SJCRH30 (cell line): ENCODE results near the gene PODXL2. TPM values are rescaled to one million over a fixed set of nuclear protein-coding genes. Genes with fewer than 3 reads are reported as not detected.
"Not testable (repeated sequence)": the region's sequence is repeated elsewhere in the genome, so short reads cannot be mapped to it uniquely, and the experiment has no call there.

Experiments
- DNase-seq, 2 experiments: peaks; one replicate each; pipeline ENCODE4 v3.0.0-alpha.2; 2015 to 2020
- H3K27ac ChIP-seq: fragments of 250-450 bp; sonication (Bioruptor Pico); 2 replicates; pipeline ENCODE4 v1.5.1; 2020; ENCODE audit warnings: mild to moderate bottlenecking, moderate library complexity
- H3K27me3 ChIP-seq: fragments of 250-450 bp; sonication (Bioruptor Pico); 2 replicates; pipeline ENCODE4 v1.5.1; 2020; ENCODE audit warnings: mild to moderate bottlenecking, moderate library complexity
- H3K36me3 ChIP-seq: fragments of 250-450 bp; sonication (Bioruptor Pico); 2 replicates; pipeline ENCODE4 v1.5.1; 2020; ENCODE audit warnings: mild to moderate bottlenecking, moderate library complexity
- H3K4me1 ChIP-seq: fragments of 250-450 bp; sonication (Bioruptor Pico); 2 replicates; pipeline ENCODE4 v1.5.1; 2020; ENCODE audit warnings: mild to moderate bottlenecking, moderate library complexity
- H3K4me3 ChIP-seq: fragments of 250-450 bp; sonication (Bioruptor Pico); 2 replicates; pipeline ENCODE4 v1.5.1; 2020; ENCODE audit warnings: mild to moderate bottlenecking, moderate library complexity
- H3K9me3 ChIP-seq: fragments of 250-450 bp; sonication (Bioruptor Pico); replicated peaks from 2 replicates; pipeline ENCODE4 v1.5.1; 2020; ENCODE audit warnings: mild to moderate bottlenecking, moderate library complexity
- total RNA-seq: library from RNA; depleted of rRNA; stranded (reverse); fragments of >200 nt; shearing (Covaris generic); gene quantifications from 2 replicates; pipeline ENCODE4 v1.2.3, GENCODE V29; 2014

PODXL2 gene
- total RNA-seq, 1 experiment from 2014 or later = 10.7 TPM

- Histone ChIP-seq H3K36me3 (peaks cover 25% of the 10 kb centered on the region), H3K27me3 (no peaks in the 10 kb centered on the region), H3K4me3 (peak overlapping the region; percentile 79; the same call in 1 of the 2 replicates), H3K27ac (no peak overlapping the region), H3K4me1 (peaks cover 7% of the 10 kb centered on the region; the same call in 1 of the 2 replicates), H3K9me3 (no peaks in the 10 kb centered on the region)
- DNase-seq = peak in 1 of 2 experiments; percentile 20
Measured at GRCh38 chr3:127597020-127597771, 31.8 kb upstream of the PODXL2 start.

GRCh38 chr3:127598841-127599570 is 30.0 kb upstream of the PODXL2 start:
- peak overlapping the region; percentile 79 for H3K4me3 ChIP-seq
- H3K36me3 ChIP-seq = peaks cover 38% of the 10 kb centered on the region
- H3K27me3 ChIP-seq = no peaks in the 10 kb centered on the region
- H3K4me1 ChIP-seq = peaks cover 7% of the 10 kb centered on the region; the same call in 1 of the 2 replicates
- peak in 1 of 2 experiments; percentile 13 for DNase-seq
- H3K27ac ChIP-seq = peak overlapping the region; percentile 91
- no peaks in the 10 kb centered on the region for H3K9me3 ChIP-seq

- no peaks in the 10 kb centered on the region for H3K9me3 ChIP-seq
- H3K36me3 ChIP-seq = peaks cover 56% of the 10 kb centered on the region
- H3K4me1 ChIP-seq = peaks cover 7% of the 10 kb centered on the region; the same call in 1 of the 2 replicates
- H3K27ac ChIP-seq = no peak overlapping the region
- H3K27me3 ChIP-seq = no peaks in the 10 kb centered on the region
- no peak for DNase-seq
- H3K4me3 ChIP-seq = no peak overlapping the region
Measured at GRCh38 chr3:127600749-127601456, 28.1 kb upstream of the PODXL2 start.

- Histone ChIP-seq H3K9me3 (no peaks in the 10 kb centered on the region), H3K4me1 (peaks cover 4% of the 10 kb centered on the region; the same call in 1 of the 2 replicates), H3K4me3 (no peak overlapping the region), H3K27me3 (no peaks in the 10 kb centered on the region), H3K36me3 (peaks cover 87% of the 10 kb centered on the region), H3K27ac (no peak overlapping the region)
- DNase-seq = no peak
Measured at GRCh38 chr3:127604035-127604434, 24.9 kb upstream of the PODXL2 start.

GRCh38 chr3:127604546-127605165 is 24.3 kb upstream of the PODXL2 start:
- no peaks in the 10 kb centered on the region for H3K4me1 ChIP-seq
- H3K4me3 ChIP-seq = no peak overlapping the region
- H3K27me3 ChIP-seq = no peaks in the 10 kb centered on the region
- no peak overlapping the region for H3K27ac ChIP-seq
- DNase-seq = no peak
- no peaks in the 10 kb centered on the region for H3K9me3 ChIP-seq
- H3K36me3 ChIP-seq = peaks cover 87% of the 10 kb centered on the region

- H3K27ac ChIP-seq, H3K27me3 ChIP-seq, H3K4me3 ChIP-seq, DNase-seq, H3K4me1 ChIP-seq, H3K9me3 ChIP-seq: not testable (repeated sequence)
- peaks cover 86% of the 10 kb centered on the region for H3K36me3 ChIP-seq
Measured at GRCh38 chr3:127605547-127605946, 23.4 kb upstream of the PODXL2 start.

- no peak overlapping the region for H3K27ac ChIP-seq
- H3K27me3 ChIP-seq = no peaks in the 10 kb centered on the region
- H3K36me3 ChIP-seq = peaks cover 89% of the 10 kb centered on the region
Measured at GRCh38 chr3:127606086-127606805, 22.7 kb upstream of the PODXL2 start.

GRCh38 chr3:127606981-127607595 is 21.9 kb upstream of the PODXL2 start:
- Histone ChIP-seq H3K4me3 (no peak overlapping the region), H3K27me3 (no peaks in the 10 kb centered on the region), H3K27ac (no peak overlapping the region), H3K4me1 (no peaks in the 10 kb centered on the region), H3K36me3 (peaks cover 86% of the 10 kb centered on the region), H3K9me3 (no peaks in the 10 kb centered on the region)
- no peak for DNase-seq

More at GRCh38 chr3:127606086-127606805, 22.7 kb upstream of the PODXL2 start:
- Histone ChIP-seq H3K4me3 (no peak overlapping the region), H3K9me3 (no peaks in the 10 kb centered on the region), H3K4me1 (no peaks in the 10 kb centered on the region)
- no peak for DNase-seq

GRCh38 chr3:127607675-127608361 is 21.2 kb upstream of the PODXL2 start:
- peaks cover 90% of the 10 kb centered on the region for H3K36me3 ChIP-seq
- no peak overlapping the region for H3K27ac ChIP-seq
- no peak overlapping the region for H3K4me3 ChIP-seq
- no peaks in the 10 kb centered on the region for H3K4me1 ChIP-seq
- no peaks in the 10 kb centered on the region for H3K9me3 ChIP-seq
- DNase-seq = no peak
- H3K27me3 ChIP-seq = no peaks in the 10 kb centered on the region

- no peaks in the 10 kb centered on the region for H3K4me1 ChIP-seq
- DNase-seq = no peak
- no peaks in the 10 kb centered on the region for H3K9me3 ChIP-seq
- no peak overlapping the region for H3K27ac ChIP-seq
- no peak overlapping the region for H3K4me3 ChIP-seq
- H3K36me3 ChIP-seq = peaks cover 92% of the 10 kb centered on the region
- no peaks in the 10 kb centered on the region for H3K27me3 ChIP-seq
Measured at GRCh38 chr3:127608362-127608718, 20.6 kb upstream of the PODXL2 start.

GRCh38 chr3:127610105-127610504 is 18.9 kb upstream of the PODXL2 start:
- no peak overlapping the region for H3K27ac ChIP-seq
- H3K36me3 ChIP-seq = peaks cover 92% of the 10 kb centered on the region
- no peaks in the 10 kb centered on the region for H3K4me1 ChIP-seq
- no peak for DNase-seq
- no peaks in the 10 kb centered on the region for H3K27me3 ChIP-seq
- no peak overlapping the region for H3K4me3 ChIP-seq
- no peaks in the 10 kb centered on the region for H3K9me3 ChIP-seq

GRCh38 chr3:127611251-127611650 is 17.7 kb upstream of the PODXL2 start:
- Histone ChIP-seq H3K36me3 (peaks cover 93% of the 10 kb centered on the region), H3K27ac (no peak overlapping the region), H3K9me3 (no peaks in the 10 kb centered on the region), H3K27me3 (no peaks in the 10 kb centered on the region), H3K4me3 (no peak overlapping the region), H3K4me1 (no peaks in the 10 kb centered on the region)
- no peak for DNase-seq

- no peak overlapping the region for H3K4me3 ChIP-seq
- no peaks in the 10 kb centered on the region for H3K4me1 ChIP-seq
- peaks cover 92% of the 10 kb centered on the region for H3K36me3 ChIP-seq
- H3K27ac ChIP-seq = no peak overlapping the region
- no peak for DNase-seq
- no peaks in the 10 kb centered on the region for H3K27me3 ChIP-seq
- no peaks in the 10 kb centered on the region for H3K9me3 ChIP-seq
Measured at GRCh38 chr3:127612966-127613365, 16.0 kb upstream of the PODXL2 start.
